SH-SY5Y (cell line): ENCODE results near the gene COQ8A.

Experiments used
- GATA2 ChIP-seq: IDR thresholded peaks from 2 replicates; pipeline ENCODE4 v1.6.1; 2011; ENCODE audit warnings: mild to moderate bottlenecking, low read depth, low read length
- GATA3 ChIP-seq: IDR thresholded peaks from 2 replicates; pipeline ENCODE4 v1.6.1; 2011; ENCODE audit warnings: low read depth, mild to moderate bottlenecking, low read length, moderate library complexity

The COQ8A gene

GRCh38 chr1:226980122-226980560, 40.0 kb downstream of the COQ8A start:
- TF ChIP-seq GATA2 (no peak), GATA3 (no peak)

GRCh38 chr1:226980565-226981385, 40.7 kb downstream of the COQ8A start:
- no peak for TF ChIP-seq GATA3
- no peak for TF ChIP-seq GATA2

- no peak for TF ChIP-seq GATA2
These were observed 41.3 kb downstream of the COQ8A start for GRCh38 chr1:226981386-226981817.

- TF ChIP-seq GATA2 = no peak
These were observed 41.7 kb downstream of the COQ8A start for GRCh38 chr1:226981838-226982237.

- TF ChIP-seq GATA3 (no peak), GATA2 (no peak)
These were observed 42.5 kb downstream of the COQ8A start for GRCh38 chr1:226982451-226983177.

- no peak for TF ChIP-seq GATA3
- no peak for TF ChIP-seq GATA2
These were observed 43.3 kb downstream of the COQ8A start for GRCh38 chr1:226983247-226983991.

- TF ChIP-seq GATA2 = no peak
- TF ChIP-seq GATA3 = no peak
These were observed 43.9 kb downstream of the COQ8A start for GRCh38 chr1:226983992-226984364.

GRCh38 chr1:226984521-226985238, 44.6 kb downstream of the COQ8A start:
- no peak for TF ChIP-seq GATA3
- no peak for TF ChIP-seq GATA2

- no peak for TF ChIP-seq GATA3
- no peak for TF ChIP-seq GATA2
These were observed 45.2 kb downstream of the COQ8A start for GRCh38 chr1:226985239-226985838.

GRCh38 chr1:226985839-226986463, 45.9 kb downstream of the COQ8A start:
- TF ChIP-seq GATA3 (no peak), GATA2 (no peak)

- TF ChIP-seq GATA2 (no peak), GATA3 (no peak)
These were observed 46.5 kb downstream of the COQ8A start for GRCh38 chr1:226986496-226987178.

- TF ChIP-seq GATA2 (no peak), GATA3 (no peak)
These were observed 47.1 kb downstream of the COQ8A start for GRCh38 chr1:226987179-226987536.

GRCh38 chr1:226987623-226988333, 47.7 kb downstream of the COQ8A start:
- no peak for TF ChIP-seq GATA3
- no peak for TF ChIP-seq GATA2
